ENCODE data around the gene LMO2.

LMO2 gene

DNA sequence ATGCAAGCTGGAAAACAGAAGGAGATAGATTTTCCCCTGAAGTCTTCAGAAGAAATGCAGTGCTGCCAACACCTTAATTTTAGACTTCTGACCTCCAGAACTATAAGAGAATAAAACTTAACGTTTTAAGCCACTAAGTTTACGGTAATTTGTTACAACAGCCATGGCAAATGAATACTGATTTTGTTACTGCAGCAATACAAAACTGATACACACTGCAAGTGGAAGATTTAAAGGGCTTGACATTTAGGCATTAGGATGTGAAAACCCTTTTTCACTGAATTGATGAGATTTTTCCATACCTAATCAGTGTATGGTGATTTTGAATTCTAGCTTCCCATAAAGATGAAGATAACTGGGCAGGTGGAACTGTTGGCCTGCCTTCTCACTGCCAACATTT is 22.1 kb upstream of the LMO2 start:
- no peak for DNase-seq (ENCODE audit: low read depth in 3 of 3)

DNA sequence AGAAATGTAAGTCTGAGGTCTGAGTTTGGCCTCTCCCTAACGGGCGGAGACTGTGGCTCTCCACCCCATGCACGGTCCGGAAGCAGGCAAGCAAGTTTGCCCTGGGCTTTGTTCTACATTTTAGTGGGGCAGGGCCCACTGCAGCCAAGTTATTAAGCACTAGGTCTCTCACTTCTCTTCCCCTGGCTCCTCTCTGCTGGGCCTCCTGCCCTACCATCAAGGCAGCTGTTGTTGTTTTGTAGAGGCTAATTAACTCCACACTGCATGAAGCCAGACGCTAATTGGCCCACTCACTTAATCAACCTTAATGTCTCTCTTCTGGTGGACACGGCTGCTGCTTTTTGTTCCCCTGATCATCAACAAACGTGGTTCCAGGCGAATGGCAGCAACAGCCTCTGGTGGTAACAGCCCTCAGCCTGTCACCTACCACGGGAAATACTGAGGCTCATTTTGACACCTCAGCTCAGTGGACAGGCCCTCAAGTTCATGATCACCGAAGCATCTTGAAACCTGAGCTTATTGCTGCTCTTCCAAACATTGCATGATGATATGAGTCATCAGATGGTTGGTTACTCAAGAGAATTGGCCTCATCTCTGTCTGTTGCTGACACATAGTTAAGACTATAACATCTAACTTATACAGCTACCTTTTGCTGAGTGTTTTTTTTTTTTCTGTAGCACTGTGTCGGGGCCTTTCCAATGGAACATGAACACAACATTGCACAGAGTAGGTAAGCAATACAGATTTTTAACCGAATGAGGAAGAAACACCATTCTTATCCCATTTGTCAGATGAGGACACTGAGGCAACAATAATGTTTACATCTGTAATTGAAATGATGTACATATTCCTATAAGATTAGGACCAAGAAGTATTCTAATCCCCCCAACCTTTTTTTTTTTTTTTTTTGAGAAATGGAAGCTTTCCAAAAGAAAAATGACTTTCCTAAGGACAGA is 20.8 kb upstream of the LMO2 start:
- no peak for DNase-seq (ENCODE audit: low read depth in 3 of 3)

DNA sequence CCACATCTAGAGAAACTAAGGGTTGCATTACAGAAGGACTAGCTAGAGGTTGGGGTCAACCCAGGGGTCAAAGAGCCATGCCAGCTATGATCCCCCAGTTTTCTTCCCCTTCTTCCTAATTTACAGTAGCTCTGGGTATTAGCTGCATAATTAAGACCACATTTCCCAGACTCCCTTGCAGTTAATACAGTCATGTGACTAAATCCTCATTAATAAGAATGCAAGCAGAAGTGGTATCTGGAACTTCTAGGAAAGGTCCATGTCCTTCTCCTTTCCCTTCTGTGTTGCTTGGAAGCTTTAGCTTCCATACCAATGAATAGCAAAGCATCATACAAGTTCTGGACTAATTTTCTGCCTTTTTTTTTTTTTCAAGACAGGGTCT is 19.1 kb upstream of the LMO2 start:
- DNase-seq (ENCODE audit: low read depth in 3 of 3) = no peak

DNA sequence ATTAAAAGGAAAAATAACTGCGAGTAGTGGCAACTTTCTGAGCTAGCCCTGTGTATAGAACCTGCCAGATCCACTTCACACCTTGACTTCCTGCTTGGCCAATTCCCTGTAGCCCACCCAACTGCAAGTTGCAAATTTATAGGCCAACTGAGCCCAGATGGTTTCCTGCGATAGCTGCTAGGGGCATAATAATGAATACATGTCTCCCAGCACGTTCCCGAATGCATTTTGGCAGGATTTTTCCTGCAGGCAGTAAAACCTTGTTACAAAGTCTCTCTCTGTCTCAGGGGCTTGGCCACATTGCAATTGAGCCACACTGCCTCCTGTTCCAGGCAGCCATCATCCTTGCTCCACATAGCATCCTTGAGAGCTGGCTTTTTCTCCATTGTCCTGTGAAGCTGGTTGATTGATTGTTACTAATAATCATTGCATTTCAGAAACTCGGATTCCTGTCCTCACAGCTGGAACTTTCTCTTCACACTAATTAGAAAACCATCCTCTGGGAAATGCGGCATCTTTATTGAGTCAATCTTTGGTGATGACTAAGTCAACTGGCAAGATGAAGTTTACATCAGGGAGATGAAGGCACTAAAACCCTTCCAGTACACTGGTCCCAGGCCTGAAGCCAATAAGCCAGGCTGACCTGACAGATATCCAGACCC is 18.6 kb upstream of the LMO2 start:
- no peak for DNase-seq (ENCODE audit: low read depth in 3 of 3)

DNA sequence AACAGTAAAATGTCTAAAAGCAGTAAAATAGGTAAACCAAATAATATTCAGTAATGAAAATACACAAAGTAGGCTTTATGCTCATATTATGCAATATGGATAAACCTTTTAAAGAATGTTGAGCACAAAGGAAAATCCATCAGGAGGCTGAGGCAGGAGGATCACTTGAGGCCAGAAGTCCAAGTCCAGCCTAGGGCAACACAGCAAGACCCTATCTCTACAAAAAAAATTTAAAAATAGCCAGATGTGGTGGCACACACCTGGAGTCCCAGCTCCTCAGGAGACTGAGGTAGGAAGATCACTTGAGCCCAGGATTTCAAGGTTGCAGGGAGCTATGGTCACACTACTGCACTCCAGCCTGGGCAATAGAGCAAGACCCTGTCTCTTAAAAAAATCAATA is 17.7 kb upstream of the LMO2 start:
- DNase-seq (ENCODE audit: low read depth in 3 of 3) = no peak

DNA sequence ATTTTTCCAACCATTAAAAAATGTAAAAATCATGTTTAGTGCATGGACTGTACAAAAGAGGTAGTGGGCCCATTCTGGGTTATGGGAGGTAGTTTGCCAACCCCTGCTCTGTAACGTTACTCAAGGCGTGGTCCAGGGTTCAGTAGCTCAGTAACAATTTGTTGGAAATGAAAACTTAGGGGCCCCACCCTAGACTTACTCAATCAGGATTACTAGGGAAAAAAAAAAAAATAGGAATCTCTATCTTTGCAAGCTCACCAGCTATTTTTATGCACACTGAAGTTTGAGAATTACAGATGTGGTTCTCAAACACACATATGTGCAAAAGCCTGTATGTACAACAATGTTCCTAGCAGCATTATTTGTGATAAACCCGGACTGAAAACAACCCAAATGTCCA is 17.3 kb upstream of the LMO2 start:
- DNase-seq (ENCODE audit: low read depth in 3 of 3) = no peak

DNA sequence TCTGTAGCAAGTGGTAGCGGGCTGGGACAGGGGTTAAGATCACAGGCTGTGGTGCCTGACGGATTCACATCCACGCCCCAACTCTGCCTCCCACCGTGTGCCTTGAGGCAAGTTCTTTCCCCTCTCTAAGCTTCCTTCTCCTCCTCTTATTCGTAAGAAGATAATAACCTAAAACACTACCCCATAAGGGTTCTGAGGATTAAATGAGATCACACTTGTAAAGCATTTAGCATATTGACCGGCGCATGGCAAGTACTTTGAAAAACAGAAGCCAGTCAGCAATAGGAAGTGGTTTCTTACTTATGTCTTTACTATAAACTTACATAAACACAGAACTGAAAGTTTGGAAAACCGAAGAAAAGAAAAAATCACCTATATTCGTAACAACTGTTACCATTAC is 15.5 kb upstream of the LMO2 start:
- no peak for DNase-seq (ENCODE audit: low read depth in 3 of 3)

DNA sequence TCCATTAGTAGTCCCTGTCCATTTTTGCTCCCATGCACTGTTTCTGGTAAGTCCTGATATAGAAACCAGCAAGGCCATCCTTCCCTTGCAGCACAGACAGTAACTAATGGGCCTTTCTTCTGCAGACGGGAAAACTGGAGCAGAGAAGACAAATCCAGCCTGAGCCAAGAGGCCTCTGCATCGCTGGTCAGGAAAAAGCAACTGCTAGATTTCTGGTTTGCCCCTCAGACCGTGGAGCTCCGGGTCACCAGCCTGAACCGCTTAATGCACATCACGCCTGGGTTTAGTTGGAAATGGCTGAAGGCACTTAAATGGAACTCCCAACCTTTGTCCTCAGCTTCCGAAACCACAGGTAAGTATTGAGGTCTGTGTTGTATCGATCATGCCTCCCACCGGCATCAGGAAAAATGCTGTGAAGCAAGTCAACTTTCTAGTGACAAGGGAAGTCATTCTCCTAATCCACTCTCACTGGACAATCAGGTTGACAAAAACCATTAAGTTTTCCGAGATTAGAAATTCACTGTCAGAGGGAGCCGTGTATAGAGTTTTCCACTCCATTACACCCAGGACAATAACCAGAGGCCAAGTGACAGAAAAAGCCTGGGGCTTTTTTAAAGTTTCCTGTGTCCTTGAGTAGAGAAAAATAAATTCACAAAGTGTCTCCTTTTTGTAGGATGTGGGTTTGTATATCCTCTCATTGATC is 14.8 kb upstream of the LMO2 start:
- DNase-seq (ENCODE audit: low read depth in 3 of 3) = no peak

DNA sequence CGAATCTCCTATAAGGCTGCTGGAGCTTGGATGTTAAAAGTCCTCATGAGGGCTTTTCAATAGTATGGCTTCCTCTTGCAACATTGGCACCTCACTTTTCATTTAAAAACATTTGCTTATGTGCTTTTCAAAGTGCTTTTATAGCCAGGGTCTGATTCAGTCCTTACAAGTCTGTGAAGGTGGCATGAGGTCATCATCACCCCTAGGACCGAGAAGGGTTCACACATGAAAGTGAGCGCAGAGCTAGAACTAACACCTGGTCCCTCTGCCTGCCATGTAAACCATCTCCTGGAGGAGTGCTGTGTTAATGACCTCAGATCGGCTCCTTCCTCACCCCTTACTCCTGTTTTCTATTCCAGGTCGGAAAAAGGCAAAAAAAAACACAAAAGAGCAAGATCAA is 12.2 kb upstream of the LMO2 start:
- no peak for DNase-seq (ENCODE audit: low read depth in 3 of 3)

DNA sequence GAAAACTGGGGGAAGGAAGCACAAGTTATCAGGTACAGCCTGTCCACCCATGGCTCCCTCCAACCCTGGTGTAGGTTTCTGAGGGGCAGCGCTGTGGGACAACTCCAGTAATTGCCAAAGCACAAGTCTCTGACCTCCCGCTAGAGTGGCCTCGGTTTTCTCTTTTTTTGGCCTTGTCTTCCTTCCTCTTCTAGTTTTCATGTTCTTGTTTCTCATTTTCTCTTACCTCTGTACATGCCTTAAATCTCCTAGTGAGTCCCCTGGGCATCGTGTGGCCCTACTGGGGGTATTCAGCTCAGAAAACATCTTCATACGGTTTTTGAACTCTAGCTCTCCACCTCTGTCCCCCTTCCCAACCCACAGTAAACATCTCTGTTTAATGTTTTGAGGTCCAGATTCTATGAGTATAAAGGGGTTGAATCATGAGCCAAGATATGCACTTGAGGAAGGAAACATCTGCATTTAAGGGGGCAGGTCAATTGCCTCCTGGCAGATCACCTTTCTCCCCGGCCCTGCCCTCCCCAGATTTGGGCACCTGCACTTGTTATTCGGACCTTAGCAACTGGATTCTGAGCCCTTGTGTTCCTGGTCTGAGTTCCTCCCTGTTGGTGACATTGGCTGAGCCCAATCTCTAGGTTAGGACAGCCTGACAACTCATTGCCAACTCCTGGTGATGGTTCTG is 8.4 kb upstream of the LMO2 start:
- DNase-seq (ENCODE audit: low read depth in 3 of 3) = no peak

DNA sequence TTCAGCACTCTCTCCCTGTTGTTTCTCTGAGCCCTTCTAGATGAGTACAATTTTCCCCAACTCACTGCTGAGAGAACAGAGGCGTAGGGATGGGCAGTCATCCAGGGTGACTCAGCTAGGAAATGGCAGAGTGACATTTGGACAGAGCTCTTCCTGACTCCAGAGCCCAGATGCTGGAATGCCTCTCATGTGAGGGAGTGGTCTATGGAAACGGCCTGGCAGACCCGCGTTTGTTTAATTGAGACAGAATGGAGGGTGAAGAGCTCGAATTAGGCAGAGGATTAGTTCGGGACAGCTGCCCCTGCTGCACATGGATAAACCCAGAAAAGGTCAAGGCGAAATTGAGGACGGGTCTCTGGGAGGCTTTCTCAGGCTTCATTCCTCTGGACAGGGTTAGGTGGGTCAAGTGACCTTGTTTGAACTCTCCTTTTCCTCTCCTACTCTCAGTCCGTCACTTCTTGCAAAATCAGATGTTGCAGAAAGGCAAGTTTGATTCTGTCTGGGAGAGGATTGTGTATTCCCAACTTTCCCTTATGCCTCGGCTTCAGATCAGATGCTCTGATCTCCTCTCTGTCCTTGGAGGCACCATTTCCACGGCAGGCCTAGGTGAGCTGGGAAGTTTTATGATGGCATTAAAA is 7.6 kb upstream of the LMO2 start:
- no peak for DNase-seq (ENCODE audit: low read depth in 3 of 3)

DNA sequence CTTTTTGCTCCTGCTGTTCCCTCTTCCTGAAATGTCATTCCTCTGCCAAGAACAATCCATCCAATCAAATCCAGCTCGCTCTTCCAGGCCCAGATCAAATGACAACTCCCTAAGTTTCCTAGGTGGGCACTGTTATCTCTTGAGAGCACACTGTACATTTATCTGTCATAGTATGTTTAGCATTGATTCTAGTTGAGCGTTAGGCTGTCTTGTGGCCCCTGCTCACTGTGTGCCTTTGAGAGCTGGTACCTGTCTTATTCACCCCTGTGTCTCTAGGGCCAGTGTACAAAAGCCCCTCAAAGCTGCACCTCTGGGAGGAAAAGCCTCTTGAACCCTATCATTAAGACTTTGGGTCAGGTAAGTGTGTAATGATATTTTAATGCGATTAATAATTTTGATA is 7.1 kb upstream of the LMO2 start:
- no peak for DNase-seq (ENCODE audit: low read depth in 3 of 3)

DNA sequence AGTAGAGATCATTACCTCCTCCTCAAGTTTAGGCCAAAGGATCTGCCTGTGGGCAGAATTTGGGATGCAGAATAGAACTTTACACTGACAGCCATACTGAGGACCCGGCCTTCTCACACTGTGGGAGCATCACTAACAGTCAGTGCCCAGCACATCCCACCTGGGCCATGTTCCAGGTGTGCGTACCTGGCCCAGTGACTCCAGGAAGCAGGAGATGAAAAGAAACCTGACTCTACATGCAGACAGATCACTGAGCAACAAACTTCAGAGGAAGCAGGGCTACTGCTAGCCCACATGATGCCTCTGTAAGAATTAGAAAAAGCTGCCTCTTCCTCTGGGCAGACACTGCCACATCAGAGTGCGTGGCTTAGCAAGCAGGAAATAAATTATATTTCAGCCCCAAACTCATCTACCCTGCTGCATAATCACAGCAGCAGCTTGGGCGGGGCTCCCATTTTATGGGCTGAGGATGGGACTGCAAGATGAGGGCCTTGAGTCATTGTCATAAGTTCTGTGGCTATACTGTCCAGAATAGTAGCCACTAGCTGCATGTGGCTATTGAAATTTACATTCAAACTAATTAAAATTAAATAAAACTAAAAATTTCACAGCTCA is 6.0 kb upstream of the LMO2 start:
- DNase-seq (ENCODE audit: low read depth in 3 of 3) = no peak

DNA sequence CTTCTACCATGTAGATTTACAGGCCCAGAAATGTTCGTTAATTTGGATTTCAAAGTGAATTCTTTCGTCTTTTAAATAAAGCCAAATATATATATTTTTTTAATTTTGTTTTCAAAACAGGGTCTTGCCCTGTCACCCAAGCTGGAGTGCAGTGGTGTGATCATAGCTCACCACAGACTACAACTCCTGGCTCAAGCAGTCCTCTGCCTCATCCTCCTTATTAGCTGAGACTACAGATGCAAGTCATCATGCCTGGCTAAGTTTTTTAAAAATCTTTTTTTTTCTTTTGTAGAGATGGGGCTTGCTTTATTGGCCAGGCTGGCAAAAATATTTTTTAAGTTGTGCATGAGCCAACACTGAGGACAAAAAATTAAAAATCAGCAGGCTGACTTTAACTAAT is 5.0 kb upstream of the LMO2 start:
- DNase-seq (ENCODE audit: low read depth in 3 of 3) = no peak

DNA sequence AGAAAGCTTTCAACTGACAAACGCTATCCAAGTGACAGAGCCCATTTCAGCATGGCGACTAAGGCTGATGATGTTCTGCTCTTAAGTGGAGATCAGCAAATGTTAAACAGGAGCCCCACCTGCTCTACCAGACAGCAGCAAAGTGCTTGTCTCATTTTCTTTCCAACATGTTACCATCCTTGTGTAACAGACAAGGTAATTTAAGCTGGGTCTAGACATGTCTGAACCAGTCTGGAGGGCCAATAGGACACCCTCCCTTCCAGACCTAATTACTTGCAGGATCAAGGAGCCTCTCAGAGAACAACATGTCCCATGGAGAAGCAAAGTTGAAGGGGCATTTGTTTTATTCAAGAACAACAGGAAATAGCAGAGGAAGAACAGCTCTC is 3.9 kb upstream of the LMO2 start:
- no peak for DNase-seq (ENCODE audit: low read depth in 3 of 3)

DNA sequence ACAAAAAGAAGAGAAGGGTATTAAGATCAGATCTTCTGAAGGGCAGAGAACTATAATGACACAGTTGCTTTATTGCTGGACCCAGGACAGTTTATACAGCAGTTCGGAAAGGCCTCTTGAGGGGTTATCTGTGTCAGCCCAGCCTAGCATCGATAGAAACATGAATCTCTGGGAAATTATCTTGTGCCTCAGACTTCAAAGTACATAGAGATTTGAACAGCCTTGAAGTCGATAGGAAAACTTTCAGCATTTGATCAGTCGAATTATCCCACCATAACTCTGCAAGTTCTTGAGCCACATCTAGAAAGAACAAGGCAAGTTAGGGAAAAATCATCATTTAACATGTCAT is 2.5 kb upstream of the LMO2 start:
- no peak for DNase-seq (ENCODE audit: low read depth in 3 of 3)

DNA sequence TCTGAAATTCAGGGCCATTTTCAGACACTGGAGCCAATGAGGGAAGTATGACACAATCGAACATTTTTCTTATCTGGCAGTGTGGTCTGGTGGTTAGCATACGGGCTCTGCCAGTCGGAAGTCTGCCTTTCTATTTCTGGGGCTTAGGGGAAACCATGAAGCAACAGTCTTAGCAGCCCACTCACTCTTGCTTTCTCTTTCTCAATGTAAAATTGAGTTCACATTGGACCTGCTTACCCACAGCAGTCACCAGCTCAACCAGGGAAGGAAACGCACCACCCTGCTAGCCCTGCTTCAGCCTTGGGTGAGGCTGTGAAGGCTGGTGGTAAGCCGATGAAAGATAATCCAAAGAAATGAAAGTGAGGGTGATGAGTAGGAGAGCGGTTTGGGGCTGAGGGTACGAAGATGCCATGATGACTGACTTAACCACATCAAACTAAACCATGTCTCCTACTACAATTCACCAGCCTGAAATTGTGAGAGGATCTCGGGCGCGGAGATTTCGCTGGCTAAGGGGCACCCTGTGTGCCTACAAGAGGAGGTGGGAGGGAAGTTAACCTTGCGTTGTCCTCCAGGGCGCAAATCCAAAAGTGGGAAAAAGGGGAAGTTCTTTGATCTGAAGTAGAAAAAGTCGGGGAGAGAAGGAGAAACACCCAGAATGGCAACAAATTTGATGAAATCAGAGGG is 2.0 kb upstream of the LMO2 start:
- DNase-seq (ENCODE audit: low read depth in 3 of 3) = peak; percentile 36 to 46 (median 45)

DNA sequence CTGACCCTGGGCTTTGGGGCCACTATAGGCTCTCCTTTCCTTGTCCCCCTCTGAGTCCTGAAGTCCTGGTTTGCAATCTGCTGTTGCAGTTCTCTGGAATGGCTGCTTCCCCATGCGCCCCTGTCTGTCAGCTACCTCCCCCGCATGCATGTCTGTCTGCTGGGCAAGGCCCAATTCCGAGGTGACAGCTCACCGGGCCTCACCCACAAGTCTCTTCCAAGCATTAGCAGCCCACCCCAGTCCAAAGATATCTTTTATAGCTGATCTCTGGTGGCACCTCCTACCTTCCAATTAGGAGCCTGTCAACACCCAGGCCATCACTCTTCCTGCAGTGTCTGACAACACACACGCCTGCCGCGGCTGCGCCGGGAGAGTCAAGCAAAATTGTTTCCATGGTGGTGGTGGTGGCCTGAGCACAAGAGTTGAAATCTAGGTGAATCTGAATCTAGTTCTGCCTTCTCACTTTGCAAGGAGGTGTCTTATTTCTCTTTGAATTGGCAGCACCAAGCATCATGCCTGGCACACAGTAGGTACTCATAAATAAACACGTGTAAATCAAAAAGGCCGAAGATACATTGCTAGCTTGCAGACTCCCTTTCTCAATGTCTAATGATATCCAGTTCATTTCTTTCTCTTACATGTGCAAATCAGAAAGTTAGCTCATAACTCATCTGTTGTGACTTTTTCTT is 1.2 kb upstream of the LMO2 start:
- DNase-seq (ENCODE audit: low read depth in 3 of 3) = no peak

DNA sequence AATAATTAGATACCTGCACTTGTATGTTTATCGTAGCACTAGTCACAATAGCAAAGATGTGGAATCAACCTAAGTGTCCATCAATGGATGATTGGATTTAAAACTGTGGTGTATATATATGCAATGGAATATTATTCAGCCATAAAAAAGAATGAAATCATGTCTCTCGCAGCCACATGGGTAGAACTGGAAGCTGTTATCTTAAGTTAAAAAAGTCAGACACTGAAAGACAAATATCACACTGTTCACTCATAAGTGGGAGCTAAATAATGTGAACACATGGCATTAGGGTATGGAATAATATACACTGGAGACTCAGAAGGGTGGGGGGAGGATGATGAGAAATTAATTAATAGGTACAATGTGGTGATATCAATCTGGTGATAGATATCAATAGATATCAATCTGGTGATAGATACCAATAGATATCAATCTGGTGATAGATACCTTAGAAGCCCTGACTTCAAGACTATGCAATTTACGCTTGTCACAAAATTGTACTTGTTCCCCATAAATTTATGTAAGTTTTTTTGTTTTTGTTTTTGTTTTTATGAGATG is 2.0 kb downstream of the LMO2 start:
- no peak for DNase-seq (ENCODE audit: low read depth in 3 of 3)

DNA sequence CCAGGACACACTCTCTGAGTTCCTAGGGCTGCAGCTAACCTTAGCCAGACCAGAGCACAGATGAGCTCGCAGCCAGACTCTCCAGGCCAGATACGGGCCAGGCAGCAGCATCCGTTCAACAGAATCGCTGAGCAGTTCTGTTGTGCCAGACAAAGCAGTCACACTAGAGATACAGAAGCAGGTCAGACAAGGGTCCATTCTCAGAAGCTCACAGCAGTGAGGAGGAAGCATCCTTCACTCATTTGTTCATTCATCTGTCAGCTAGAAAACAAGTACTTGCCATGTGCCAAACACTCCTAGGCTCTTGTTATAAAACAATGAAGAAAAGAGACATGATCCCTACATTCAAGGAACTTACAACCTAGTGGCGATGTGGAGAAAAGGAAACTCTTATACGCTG is 2.6 kb downstream of the LMO2 start:
- DNase-seq (ENCODE audit: low read depth in 3 of 3) = no peak
